IPS DF 6.9 (cell line): ENCODE results near the gene CELF2.

Experiments
- DNase-seq: peaks from one replicate; pipeline ENCODE4 v3.0.0-alpha.2; 2013; ENCODE audit warnings: low read depth, low spot score
- H3K27ac ChIP-seq: one replicate; pipeline ENCODE4 v1.5.1; 2013; ENCODE audit warnings: low read length, control low read depth
- H3K27me3 ChIP-seq: 2 replicates; pipeline ENCODE4 v1.6.1; 2013; ENCODE audit warnings: mild to moderate bottlenecking, low read length; ENCODE audit not compliant: control insufficient read depth, insufficient read depth
- H3K36me3 ChIP-seq: 2 replicates; pipeline ENCODE4 v1.6.1; 2013; ENCODE audit warnings: low read length; ENCODE audit not compliant: control insufficient read depth, insufficient read depth
- H3K4me1 ChIP-seq: 2 replicates; pipeline ENCODE4 v1.6.1; 2013; ENCODE audit warnings: low read length; ENCODE audit not compliant: control insufficient read depth, insufficient read depth
- H3K4me3 ChIP-seq: 2 replicates; pipeline ENCODE4 v1.5.1; 2013; ENCODE audit warnings: mild to moderate bottlenecking, low read length
- H3K9me3 ChIP-seq: 2 replicates; pipeline ENCODE4 v1.6.1; 2013; ENCODE audit warnings: low read length, inconsistent platforms; ENCODE audit not compliant: control insufficient read depth, insufficient read depth
- WGBS: extraction: QIAGEN DNeasy Blood & Tissue Kit; methylation state at CpG from one replicate; pipeline ENCODE4 v1.1.7; 2013; ENCODE audit warnings: mixed read lengths, missing lambda C conversion rate; ENCODE audit not compliant: insufficient read length, insufficient coverage; 5-methylcytosine and 5-hydroxymethylcytosine counted together

The CELF2 gene

DNA sequence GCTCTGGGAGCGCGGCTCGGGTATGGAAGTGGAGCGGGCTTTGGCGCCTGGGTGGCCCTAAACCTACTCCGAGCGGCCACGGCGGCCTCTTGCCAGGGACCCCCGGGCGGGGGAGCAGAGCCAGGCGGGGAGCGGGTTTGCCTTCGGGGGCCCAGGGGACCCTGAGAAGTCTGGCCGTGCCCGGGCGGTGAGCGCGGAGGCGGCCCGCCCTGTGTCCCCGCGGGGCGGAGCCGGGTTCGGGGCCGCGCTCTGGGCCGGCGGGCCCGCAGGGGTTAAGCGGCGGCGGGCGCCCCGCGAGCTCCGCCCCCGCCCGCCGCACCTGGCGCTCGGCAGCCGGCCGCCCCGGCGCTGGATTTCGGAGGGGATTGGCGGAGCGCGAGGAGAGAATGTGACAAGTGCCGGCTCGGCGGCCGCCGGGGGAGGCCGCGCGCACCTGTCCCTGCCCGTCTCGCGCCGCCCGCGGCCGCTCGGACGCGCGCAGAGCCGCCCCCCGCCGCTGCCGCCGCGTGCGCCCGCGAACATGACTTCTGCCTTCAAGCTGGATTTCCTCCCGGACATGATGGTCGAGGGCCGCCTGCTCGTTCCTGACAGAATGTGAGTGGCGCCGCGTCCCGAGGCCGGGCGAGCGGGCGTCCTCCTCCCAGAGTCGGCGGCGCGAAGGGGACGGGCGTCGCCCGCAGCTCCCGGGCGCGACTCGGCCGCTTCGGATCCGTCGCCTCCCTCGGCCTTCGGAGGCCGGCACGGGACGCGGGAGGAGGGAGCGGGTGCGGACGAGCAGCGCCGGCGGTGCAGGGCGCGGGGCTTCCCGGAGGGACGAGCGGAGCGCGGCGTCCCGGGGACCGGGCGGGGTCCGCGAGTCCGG, at the start of gene CELF2:
Gene CELF2 (plus strand): TSS at position 303 of the 862 bp plus-strand sequence. CDS start 218 bp downstream, at position 521.
- WGBS, result no CpG with 5 or more reads among the region's 133 CpGs

DNA sequence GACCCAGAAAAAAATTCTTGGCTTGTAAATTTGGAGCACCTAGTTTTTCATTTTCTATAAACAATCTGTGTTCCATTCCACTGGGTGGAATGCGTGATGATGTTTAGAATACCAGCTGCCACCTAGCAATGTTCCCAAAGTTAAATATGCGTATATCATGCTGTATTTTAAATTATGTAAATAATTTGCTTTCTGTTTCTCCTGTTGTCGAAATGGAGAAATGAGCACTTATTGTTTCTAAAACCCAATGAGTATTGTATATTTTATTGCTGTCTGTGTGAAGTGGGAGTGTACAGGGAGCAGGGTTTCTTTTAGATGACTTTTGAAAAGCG, 49.4 kb upstream of the CELF2 start:
- no peaks in the 10 kb centered on the region; the same call in 1 of the 2 replicates for H3K27me3 ChIP-seq
- H3K4me1 ChIP-seq, result no peaks in the 10 kb centered on the region
- no peak overlapping the region for H3K4me3 ChIP-seq
- DNase-seq, result no peak
- no CpG with 5 or more reads among the region's 4 CpGs for WGBS
- H3K9me3 ChIP-seq, result no peaks in the 10 kb centered on the region
- no peaks in the 10 kb centered on the region for H3K36me3 ChIP-seq
- H3K27ac ChIP-seq, result no peak overlapping the region

More for the DNA sequence above, at the start of gene CELF2:
- H3K27ac ChIP-seq, result no peak within 1 kb of the TSS
- H3K4me3 ChIP-seq, result peak within 1 kb of the TSS; percentile 59
- no peaks in the 10 kb centered on the region; the same call in 1 of the 2 replicates for H3K27me3 ChIP-seq
- H3K4me1 ChIP-seq, result no peaks in the 10 kb centered on the region
- no peaks in the 10 kb centered on the region for H3K36me3 ChIP-seq
- DNase-seq, result peak; percentile 29
- no peaks in the 10 kb centered on the region for H3K9me3 ChIP-seq

DNA sequence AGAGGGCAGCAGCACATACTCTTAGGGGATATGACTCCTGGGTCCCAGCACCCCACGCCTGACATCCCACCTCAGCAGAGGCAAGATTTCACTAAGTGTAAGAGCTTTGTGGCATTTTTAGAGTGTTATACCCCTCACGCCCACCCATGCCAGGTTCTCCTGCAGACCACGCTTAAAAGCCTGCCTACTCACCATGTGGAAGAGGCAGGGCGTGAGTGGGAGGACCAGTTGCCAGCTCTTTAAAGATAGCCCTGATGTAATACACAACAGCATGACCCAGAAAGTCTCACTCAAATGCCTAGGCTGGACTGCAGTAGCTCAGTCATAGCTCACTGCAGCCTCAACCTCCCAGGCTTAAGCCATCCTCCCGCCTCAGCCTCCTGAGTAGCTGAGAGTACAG, 44.4 kb upstream of the CELF2 start:
- no peaks in the 10 kb centered on the region for H3K36me3 ChIP-seq
- H3K4me1 ChIP-seq, result no peaks in the 10 kb centered on the region
- no peaks in the 10 kb centered on the region for H3K9me3 ChIP-seq
- H3K27ac ChIP-seq, result no peak overlapping the region
- no CpG with 5 or more reads among the region's 5 CpGs for WGBS
- H3K4me3 ChIP-seq, result no peak overlapping the region
- no peak for DNase-seq
- no peaks in the 10 kb centered on the region; the same call in 1 of the 2 replicates for H3K27me3 ChIP-seq

DNA sequence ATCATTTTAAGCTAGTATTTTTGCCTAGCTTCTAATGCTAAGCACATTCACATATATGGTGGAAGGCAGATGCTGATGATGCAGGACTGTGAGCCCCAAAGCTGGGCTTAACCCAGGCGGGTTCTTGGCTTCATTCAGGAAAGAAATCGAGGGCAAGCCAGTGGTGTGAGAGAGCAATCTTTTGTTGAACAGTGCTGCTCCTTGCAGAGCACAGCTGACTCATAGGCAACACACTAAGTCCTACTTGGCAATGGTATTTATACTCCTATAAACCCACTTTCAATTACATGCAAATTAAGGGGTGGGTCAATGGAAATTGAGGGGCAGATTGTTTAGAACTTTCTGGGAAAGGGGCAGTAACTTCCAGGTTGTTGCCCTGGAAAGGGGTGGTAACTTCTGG, 42.0 kb upstream of the CELF2 start:
- H3K4me3 ChIP-seq, result no peak overlapping the region
- H3K9me3 ChIP-seq, result no peaks in the 10 kb centered on the region
- H3K36me3 ChIP-seq, result no peaks in the 10 kb centered on the region
- H3K4me1 ChIP-seq, result no peaks in the 10 kb centered on the region
- H3K27ac ChIP-seq, result no peak overlapping the region
- WGBS, result no CpG with 5 or more reads among the region's 2 CpGs
- no peaks in the 10 kb centered on the region; the same call in 1 of the 2 replicates for H3K27me3 ChIP-seq
- DNase-seq, result no peak

DNA sequence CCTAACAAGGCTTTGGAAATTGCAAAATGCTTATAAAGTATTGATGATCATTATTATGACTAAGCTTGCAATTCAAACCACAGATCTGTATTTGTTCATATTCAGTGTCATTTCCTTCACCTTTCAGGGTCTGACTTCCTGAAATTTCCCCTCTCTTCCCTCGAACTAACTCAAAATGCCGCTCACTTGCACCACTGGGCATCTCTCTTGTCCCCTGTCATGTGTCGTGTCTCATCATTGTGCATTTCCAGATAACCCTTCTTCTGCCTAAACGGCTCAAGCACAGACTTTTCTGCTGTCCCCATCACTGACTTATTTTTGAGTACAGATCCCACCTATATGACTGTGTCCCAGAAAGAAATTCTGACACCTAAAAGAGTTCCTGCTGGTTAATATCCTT, 41.0 kb upstream of the CELF2 start:
- WGBS, result no CpG with 5 or more reads among the region's 4 CpGs
- no peak overlapping the region for H3K4me3 ChIP-seq
- no peaks in the 10 kb centered on the region for H3K4me1 ChIP-seq
- no peaks in the 10 kb centered on the region for H3K36me3 ChIP-seq
- H3K9me3 ChIP-seq, result no peaks in the 10 kb centered on the region
- no peak overlapping the region for H3K27ac ChIP-seq
- no peak for DNase-seq
- H3K27me3 ChIP-seq, result no peaks in the 10 kb centered on the region

DNA sequence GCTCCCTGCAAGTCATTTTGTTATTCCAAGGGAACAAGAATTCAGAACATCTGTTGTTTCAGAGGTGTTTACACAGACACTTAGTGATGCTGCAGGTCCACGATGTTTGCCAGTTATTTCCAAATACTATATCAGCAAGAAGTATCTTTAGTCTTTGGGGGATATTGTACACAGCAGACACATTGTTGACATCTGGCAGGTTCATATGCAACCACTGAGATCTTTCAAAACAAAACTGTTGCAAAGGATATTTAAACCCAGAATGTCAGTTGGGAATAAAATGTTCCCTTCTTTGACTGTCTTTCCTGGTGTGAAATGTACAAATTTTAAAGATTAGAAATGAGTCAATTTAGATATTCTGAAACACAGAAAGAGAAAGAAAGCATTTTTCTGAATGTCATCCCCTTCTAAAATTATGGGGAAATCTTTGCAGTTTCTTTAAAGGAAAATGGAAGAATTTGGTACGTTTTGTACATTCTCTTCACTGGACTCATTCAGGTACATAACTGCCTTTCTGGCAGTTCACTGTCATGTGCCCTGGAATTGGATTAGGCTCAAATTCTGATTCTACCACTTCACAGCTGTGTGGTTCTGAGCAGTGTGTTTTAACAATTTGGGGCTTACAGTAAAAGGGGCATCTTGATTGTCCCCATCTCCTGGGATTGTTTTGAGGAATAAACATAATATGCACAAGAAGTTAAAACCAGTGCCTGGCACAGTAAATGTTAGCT, 40.3 kb upstream of the CELF2 start:
- Histone ChIP-seq H3K27ac (no peak overlapping the region), H3K4me1 (no peaks in the 10 kb centered on the region), H3K4me3 (no peak overlapping the region), H3K27me3 (no peaks in the 10 kb centered on the region), H3K9me3 (no peaks in the 10 kb centered on the region), H3K36me3 (no peaks in the 10 kb centered on the region)
- no peak for DNase-seq
- WGBS, result no CpG with 5 or more reads among the region's 2 CpGs

DNA sequence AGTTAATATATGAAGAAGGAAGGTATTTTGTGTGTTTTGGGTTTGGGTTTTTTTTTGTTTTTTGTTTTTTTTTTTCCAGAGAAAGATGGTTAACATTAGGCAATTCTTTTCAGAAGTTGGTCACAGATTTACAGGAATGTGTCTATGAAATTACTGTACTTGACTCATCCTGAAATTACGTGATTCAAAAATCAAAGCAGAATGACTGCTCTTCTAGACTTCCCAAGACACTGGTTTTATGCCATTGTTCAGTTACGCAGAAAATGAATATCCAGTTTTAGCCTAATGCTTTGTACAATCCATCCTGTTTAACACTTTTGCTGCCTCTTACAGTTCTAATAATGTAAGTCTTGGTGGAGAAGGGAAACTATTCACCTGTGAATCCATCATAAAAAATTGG, 39.7 kb upstream of the CELF2 start:
- H3K4me1 ChIP-seq, result no peaks in the 10 kb centered on the region
- H3K4me3 ChIP-seq, result no peak overlapping the region
- no peaks in the 10 kb centered on the region for H3K9me3 ChIP-seq
- no peak overlapping the region for H3K27ac ChIP-seq
- H3K36me3 ChIP-seq, result no peaks in the 10 kb centered on the region
- no peaks in the 10 kb centered on the region for H3K27me3 ChIP-seq
- no CpG with 5 or more reads among the region's 2 CpGs for WGBS
- DNase-seq, result no peak

DNA sequence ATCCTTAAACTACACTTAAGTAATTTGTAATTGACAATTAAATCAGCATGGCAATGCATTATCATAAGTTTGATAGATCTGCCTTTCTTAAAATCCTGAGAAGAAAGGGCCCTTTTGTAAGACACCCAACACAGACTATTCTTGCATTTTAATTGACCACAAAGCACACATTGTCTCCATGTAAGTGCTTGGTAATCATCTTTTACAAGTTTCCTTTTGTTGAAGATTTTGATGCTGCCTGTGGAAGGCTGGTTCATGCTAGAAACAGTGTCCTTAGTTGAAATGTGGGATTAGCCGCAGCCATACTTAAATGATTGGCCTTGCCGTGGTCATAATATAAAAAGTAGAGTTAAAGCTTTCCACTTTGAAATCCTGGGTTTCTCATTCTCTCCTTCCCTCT, 32.3 kb upstream of the CELF2 start:
- H3K9me3 ChIP-seq, result no peaks in the 10 kb centered on the region
- WGBS, result no CpG with 5 or more reads among the region's 2 CpGs
- no peak for DNase-seq
- no peaks in the 10 kb centered on the region for H3K36me3 ChIP-seq
- no peaks in the 10 kb centered on the region for H3K27me3 ChIP-seq
- no peak overlapping the region for H3K4me3 ChIP-seq
- H3K4me1 ChIP-seq, result no peaks in the 10 kb centered on the region
- H3K27ac ChIP-seq, result no peak overlapping the region

DNA sequence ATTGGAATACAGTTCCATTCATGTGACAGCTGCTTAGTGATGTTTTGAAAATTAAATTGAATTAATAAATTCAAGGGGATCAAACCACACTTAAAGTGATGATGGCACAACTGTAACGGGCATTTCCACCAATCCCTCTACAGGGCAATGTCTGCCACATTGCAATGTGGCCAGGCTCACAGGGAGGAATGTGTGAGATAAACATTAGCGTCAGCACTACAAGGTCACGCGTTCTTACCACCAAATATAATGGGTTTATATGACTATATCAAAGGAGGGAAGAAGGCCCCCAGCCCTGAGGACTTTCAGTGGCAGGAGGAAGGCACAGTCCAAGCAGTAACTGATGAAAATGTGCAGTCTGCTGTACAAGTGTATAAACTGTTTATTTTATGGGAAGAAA, 31.1 kb upstream of the CELF2 start:
- no peaks in the 10 kb centered on the region for H3K36me3 ChIP-seq
- WGBS, result no CpG with 5 or more reads among the region's 4 CpGs
- H3K4me3 ChIP-seq, result no peak overlapping the region
- no peak for DNase-seq
- no peaks in the 10 kb centered on the region for H3K27me3 ChIP-seq
- no peaks in the 10 kb centered on the region for H3K9me3 ChIP-seq
- no peak overlapping the region for H3K27ac ChIP-seq
- no peaks in the 10 kb centered on the region for H3K4me1 ChIP-seq

DNA sequence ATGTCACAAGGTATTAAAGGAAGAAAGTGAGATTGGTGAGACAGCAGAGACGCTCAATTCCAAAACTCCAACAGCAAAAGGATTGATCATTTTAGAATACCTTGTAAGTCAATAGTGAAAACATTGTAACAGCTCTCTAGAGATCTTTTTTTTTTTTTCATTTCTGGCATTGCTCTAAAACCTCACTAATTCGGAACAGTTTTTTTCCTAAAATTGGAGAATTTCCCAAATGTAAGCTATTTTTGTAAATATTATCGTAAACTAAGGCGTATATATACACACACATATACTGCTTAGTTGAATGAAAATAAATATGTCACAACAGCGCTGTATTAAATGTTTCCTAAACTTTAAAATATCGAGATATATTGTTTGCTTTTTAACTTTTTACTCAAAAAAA, 30.6 kb upstream of the CELF2 start:
- WGBS, result no CpG with 5 or more reads among the region's 6 CpGs
- H3K4me1 ChIP-seq, result no peaks in the 10 kb centered on the region
- no peaks in the 10 kb centered on the region for H3K27me3 ChIP-seq
- DNase-seq, result no peak
- no peaks in the 10 kb centered on the region for H3K36me3 ChIP-seq
- no peaks in the 10 kb centered on the region for H3K9me3 ChIP-seq
- H3K27ac ChIP-seq, result no peak overlapping the region
- H3K4me3 ChIP-seq, result no peak overlapping the region
